ENCODE data around the gene CFAP61. TPM values are rescaled to one million over a fixed set of nuclear protein-coding genes. Genes with fewer than 3 reads are reported as not detected.
A peak's percentile ranks its signal among the peaks of the same experiment; 100 is the strongest.

CFAP61 gene
- total and polyA plus RNA-seq, 9 of the 15 experiments (the other 6 are each of a cell fraction or from before 2014, with no cell fraction given), result 0.11 TPM; not detected in 8

DNA sequence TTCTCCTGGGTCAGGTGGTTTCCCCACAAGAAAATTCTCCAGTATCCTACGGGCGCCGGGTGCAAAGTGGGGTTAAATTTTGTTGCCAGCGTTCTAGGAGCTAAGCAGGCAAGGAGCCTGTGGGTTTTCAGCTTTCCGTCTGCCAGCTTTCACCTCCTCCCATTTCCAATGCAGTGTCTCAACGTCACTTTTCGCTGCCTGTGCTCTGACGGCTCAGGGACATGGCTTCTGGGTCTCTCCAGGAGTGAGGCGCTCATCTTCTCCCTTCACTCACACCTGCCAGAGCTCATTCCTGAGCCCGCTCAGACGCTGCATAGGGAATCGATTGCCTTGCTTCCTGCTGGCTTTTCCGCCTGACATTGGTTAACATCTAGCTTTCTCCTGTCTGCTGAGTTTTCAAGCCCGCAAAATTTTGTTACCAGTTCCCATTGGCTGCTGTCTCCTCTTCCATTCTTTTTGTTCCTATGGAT is 42.5 kb upstream of the CFAP61 start:
- TF ChIP-seq CBX2 (IDR thresholded peaks at IDR 0.05; ENCODE audit: insufficient read depth, low read length, poor library complexity, severe bottlenecking) (peak; percentile 69), SAFB (IDR thresholded peaks at IDR 0.05; ENCODE audit: borderline replicate concordance, low read depth, low read length) (no peak)
- H3K9ac ChIP-seq (ENCODE audit: insufficient read depth in 1 of 2, low read depth in 2 of 2, low read length in 2 of 2), result no peak overlapping the region
- DNase-seq (ENCODE audit: extremely low read depth in 1 of 4, low spot score in 3 of 4) (no peak), FAIRE-seq (no peak), ATAC-seq (no peak)
- H3K9me3 ChIP-seq (replicated peaks; ENCODE audit: control insufficient read depth, insufficient read depth, low read depth, low read length), result no peaks in the 10 kb centered on the region
- intact Hi-C loops (cut with micrococcal nuclease), result loop anchor here (10.0 kb wide), 1 partner anchor 565 kb away; no protein-coding TSS in a partner anchor
- no peaks in the 10 kb centered on the region for H4K20me1 ChIP-seq (replicated peaks; ENCODE audit: control insufficient read depth, insufficient read depth, low read length)
- H3K27ac ChIP-seq (ENCODE audit: extremely low read depth, low read depth, low read length), result no peak overlapping the region
- H3K9me1 ChIP-seq (ENCODE audit: control insufficient read depth, insufficient read depth, low read length), result no peaks in the 10 kb centered on the region
- H3K4me1 ChIP-seq (replicated peaks in 1 of 2; ENCODE audit: control insufficient read depth in 2 of 2, insufficient read depth in 2 of 2, low read length in 2 of 2), result no peaks in the 10 kb centered on the region; a peak in 1 of 5 replicates
- WGBS (ENCODE audit: insufficient coverage, low coverage, missing lambda C conversion rate), result 0% methylated on average over 13 of the region's 14 CpGs
- in situ Hi-C loops (cut with MboI), result no loop called here
- BruUV-seq (replicated peaks), result no TSS peak
- no peak overlapping the region for H2AFZ ChIP-seq (ENCODE audit: low read depth, low read length)
- no peaks in the 10 kb centered on the region for H3K79me2 ChIP-seq (ENCODE audit: control insufficient read depth, insufficient read depth, low read length)
- ChIA-PET CTCF (ENCODE audit: low intra/inter-chr PET ratio) (no interaction called here), POLR2A (no interaction called here)
- H3K27me3 ChIP-seq (ENCODE audit: control insufficient read depth in 2 of 2, insufficient read depth in 2 of 2, low read length in 2 of 2), result peaks cover 9 to 16% of the 10 kb centered on the region in 2 experiments; a peak in 3 of 5 replicates
- H3K4me2 ChIP-seq (ENCODE audit: insufficient read depth, low read length), result no peak overlapping the region
- no peaks in the 10 kb centered on the region for H3K36me3 ChIP-seq (ENCODE audit: control insufficient read depth, insufficient read depth, low read length)
- no peak overlapping the region for H3K4me3 ChIP-seq

DNA sequence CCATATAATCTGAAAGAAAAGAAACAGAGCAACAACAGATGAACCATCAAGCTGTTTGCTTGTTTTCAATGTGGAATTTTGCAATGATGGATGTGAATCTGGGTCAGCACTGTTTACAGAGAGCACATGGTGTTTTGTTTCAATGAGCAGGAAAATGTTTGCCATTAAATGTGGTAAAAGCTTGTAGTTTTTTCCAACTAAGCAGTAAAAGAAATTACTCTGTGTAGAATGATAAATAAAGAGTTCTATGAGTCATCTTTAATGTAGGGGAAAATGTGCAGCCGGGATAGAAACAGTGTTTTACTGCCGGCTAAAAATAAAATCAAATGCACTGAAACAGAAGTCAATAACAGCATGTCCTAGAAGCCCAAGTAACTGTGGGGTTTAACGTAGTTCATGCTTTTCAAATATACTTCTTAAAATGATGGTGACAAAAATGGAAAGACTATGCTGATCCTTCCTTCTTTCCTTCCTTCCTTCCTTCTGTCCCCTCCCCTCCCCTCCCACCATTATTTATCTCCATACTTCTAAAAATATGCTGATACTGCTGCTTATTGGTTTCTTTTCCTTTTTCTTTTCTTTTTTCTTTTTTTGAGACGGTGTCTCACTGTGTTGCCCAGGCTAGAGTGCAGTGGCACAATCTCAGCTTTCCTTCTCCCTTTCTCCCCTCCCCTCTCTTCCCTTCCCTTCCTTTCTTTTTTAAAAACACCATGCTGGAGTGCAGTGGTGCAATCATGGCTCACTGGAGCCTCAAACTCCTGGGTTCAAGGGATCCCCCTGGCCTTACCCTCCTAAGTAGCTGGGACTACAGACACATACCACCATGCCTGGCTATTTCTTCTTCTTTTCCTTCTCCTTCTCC is 41.5 kb upstream of the CFAP61 start:
- Histone ChIP-seq H3K36me3 (ENCODE audit: control insufficient read depth, insufficient read depth, low read length) (no peaks in the 10 kb centered on the region), H3K9me3 (replicated peaks; ENCODE audit: control insufficient read depth, insufficient read depth, low read depth, low read length) (no peaks in the 10 kb centered on the region), H3K79me2 (ENCODE audit: control insufficient read depth, insufficient read depth, low read length) (no peaks in the 10 kb centered on the region), H3K9ac (ENCODE audit: insufficient read depth in 1 of 2, low read depth in 2 of 2, low read length in 2 of 2) (no peak overlapping the region), H2AFZ (ENCODE audit: low read depth, low read length) (no peak overlapping the region), H3K4me1 (replicated peaks in 1 of 2; ENCODE audit: control insufficient read depth in 2 of 2, insufficient read depth in 2 of 2, low read length in 2 of 2) (no peaks in the 10 kb centered on the region), H3K27me3 (ENCODE audit: control insufficient read depth in 2 of 2, insufficient read depth in 2 of 2, low read length in 2 of 2) (peaks cover 9 to 11% of the 10 kb centered on the region in 2 experiments; a peak in 3 of 5 replicates), H3K9me1 (ENCODE audit: control insufficient read depth, insufficient read depth, low read length) (no peaks in the 10 kb centered on the region), H3K4me2 (ENCODE audit: insufficient read depth, low read length) (no peak overlapping the region), H4K20me1 (replicated peaks; ENCODE audit: control insufficient read depth, insufficient read depth, low read length) (no peaks in the 10 kb centered on the region), H3K4me3 (no peak overlapping the region), H3K27ac (ENCODE audit: extremely low read depth, low read depth, low read length) (no peak overlapping the region)
- ATAC-seq, result no peak
- intact Hi-C loops (cut with micrococcal nuclease), result loop anchor here (10.0 kb wide), 1 partner anchor 564 kb away; no protein-coding TSS in a partner anchor
- CTCF ChIA-PET (ENCODE audit: low intra/inter-chr PET ratio), result no interaction called here
- no peak for FAIRE-seq
- WGBS (ENCODE audit: insufficient coverage, low coverage, missing lambda C conversion rate), result 0% methylated on average over 3 of the region's 4 CpGs
- no TSS peak for BruUV-seq (replicated peaks)
- no peak for DNase-seq (ENCODE audit: extremely low read depth in 1 of 4, low spot score in 3 of 4)
- in situ Hi-C loops (cut with MboI), result no loop called here
- POLR2A ChIA-PET, result no interaction called here
- no peak for TF ChIP-seq TAF7 (tag; IDR thresholded peaks at IDR 0.05)
- TF ChIP-seq ZNF316 (IDR thresholded peaks at IDR 0.05), result peak; percentile 39; the same call in 1 of the 2 replicates
